Bone marrow (tissue), 2 donors: ENCODE measurements around the gene MMP24.
A peak's percentile ranks its signal among the peaks of the same experiment; 100 is the strongest.

Experiments used
- DNase-seq, 2 donors: peaks; one replicate each; lab custom pipeline; 2025; lab: John Stamatoyannopoulos, UW

Gene MMP24

DNA sequence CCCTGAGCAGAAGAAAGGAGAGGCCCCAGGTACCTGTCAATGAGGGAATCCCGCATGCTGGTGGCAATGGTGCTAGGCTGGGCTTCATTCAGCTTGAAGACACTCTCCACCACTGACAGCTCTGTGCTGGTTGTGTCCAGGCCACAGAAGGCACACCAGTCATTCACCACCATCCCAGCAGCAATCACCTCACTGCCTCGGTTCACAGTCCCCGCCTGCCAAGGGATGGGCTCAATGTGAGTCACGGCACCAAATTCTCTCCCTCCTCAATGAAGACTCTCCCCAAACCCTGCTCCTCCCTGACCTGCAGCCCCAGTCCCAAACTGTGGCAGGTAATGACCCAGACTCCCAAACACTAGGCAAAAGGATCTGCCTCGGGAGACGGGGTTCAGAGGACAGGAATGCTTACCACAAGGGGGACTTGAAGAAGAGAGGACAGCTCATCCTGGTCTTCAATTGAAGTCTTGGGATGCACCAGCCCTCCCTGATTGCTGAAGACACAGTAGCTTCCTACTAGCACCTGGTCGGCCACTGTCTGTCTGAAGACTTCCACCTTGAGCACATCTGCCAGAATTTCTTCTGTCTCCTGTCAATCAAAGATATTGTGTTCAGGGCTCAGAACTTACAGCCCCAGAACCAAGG, 53.2 kb downstream of the MMP24 start:
- no peak for DNase-seq

- no peak for DNase-seq
These were observed 54.0 kb downstream of the MMP24 start for GRCh38 chr20:35280523-35280922.

GRCh38 chr20:35281506-35282101, 55.1 kb downstream of the MMP24 start:
- no peak for DNase-seq

DNA sequence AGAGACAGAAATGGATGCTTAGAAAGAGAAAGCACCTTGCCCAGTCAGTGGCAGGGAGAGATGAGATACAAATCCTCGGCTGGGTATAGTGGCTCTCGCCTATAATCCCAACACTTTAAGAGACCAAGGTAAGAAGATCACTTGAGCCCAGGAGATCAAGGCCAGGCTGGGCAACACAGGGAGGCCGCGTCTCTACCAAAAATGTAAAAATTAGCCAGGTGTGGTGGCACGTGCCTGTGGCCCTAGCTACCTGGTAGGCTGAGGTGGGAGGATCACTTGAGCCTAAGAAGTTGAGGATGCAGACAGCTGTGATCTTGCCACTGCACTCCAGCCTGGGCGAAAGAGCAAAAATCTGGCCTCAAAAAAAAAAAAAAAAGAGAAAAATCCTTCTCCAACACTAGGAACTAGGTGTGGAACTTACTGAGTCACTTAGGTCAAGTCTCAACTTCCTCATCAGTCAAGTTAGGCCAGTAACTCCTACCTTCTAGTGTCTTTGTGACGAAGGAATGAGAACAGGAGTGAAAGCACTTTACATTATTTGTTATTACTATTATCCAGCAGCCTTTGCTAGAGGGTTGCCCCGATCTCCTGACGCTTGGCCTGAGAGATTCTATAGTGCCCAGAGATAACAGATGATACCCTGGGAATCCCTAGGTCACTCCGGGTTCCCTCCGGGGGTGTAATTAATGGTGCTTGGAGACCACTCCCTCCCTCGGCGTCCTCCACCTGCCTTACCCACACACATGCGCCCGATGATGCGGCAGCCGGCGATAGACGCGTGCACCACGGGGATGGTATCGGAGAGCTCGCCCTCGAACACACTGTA, 57.2 kb downstream of the MMP24 start:
- DNase-seq, result peak in 1 of 2 donors; percentile 10

GRCh38 chr20:35284267-35284991, 57.9 kb downstream of the MMP24 start, which contains the start of gene EIF6:
Gene EIF6 (minus strand): TSS chr20:35284772. CDS start chr20:35284487, 285 bp downstream.
- peak; percentile 32 to 45 for DNase-seq

- DNase-seq, result no peak
These were observed 58.7 kb downstream of the MMP24 start for GRCh38 chr20:35284992-35285805.

DNA sequence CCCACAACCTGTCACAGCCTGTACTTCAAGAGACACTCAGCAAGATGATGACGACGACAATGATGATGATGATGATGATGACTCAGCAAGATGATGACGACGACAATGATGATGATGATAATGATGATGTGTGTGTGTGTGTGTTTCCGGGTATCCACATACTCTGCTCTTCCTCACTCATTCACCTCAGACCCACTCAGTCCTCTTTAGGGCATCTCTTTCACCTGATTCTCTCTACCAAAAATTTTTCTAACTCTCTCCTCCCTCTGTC, 59.3 kb downstream of the MMP24 start:
- no peak for DNase-seq

GRCh38 chr20:35286077-35286898, 59.8 kb downstream of the MMP24 start:
- DNase-seq, result no peak

GRCh38 chr20:35286899-35287508, 60.5 kb downstream of the MMP24 start:
- no peak for DNase-seq

DNA sequence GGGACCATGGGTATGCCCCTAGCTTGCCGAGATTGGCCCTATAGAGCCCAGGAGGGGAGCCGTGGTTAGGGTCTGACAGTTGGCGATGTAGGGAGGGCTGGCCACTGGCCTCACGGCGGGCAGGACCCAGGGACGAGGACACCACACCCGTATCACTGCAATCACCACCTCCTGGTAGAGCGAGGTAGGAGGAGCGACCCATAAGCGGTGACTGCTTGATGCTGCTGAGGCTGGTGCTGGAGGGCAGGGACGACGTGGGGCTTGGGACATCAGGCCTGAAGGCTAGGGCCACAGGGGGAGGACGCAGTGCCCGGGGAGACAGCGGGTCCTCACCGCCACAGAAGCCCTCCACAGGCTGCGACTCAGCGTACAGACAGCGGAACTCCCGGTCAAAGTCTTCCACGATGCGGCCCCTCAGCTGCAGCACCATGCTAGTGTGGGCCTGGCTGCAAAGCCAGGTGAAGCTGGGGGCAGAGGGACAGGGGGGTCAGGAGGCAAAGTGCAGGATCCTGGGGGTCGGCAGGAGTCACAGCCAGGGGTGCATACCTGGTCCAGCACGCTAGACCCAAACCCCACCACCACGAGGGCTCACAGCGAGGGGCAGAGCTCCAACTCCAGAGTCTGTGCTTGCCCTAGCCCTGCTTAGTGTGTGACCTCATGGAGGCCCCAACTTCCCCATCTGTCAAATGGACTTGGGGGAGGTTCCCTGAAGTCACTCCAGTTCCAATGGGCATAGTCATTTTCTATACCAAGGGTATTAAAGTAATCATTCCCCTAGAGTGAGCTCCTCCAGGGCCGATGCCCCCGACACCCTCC, 61.2 kb downstream of the MMP24 start:
- DNase-seq, result no peak

- no peak for DNase-seq
These were observed 62.0 kb downstream of the MMP24 start for GRCh38 chr20:35288325-35289060.

DNA sequence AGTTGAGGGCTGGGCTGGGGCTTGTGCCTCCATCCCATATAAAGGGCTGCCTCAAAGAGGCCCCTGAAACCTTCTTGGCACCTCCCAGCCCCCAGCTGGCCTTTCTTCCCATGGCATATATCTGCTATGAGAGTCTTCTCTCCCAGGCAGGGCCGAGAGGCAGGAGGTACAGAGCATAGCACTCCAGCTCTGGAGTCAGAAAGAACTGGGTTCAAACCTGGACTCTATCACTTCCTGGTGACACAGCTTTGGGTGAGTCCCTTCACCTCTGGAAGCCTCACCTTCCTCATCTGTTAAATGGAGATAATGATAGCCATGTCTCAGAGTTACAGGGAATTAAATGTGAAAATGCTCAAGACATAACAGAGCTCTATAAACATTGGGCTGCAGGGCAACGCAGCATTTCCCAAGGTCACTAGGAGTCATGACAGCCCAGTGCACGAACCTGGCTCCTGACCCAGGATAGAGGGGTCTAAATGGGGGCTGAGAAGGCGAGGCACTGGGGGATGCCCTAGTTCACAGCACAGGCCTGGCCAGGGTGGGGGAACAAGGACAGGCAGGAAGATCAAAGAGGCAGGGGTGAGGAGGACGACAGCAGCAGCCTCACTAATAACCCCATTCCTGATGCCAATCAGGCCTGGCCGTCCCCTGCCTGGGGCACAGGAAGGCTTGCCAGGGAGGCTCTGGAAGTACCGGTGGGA, 63.8 kb downstream of the MMP24 start:
- no peak for DNase-seq

GRCh38 chr20:35290887-35291417, 64.5 kb downstream of the MMP24 start:
- no peak for DNase-seq

DNA sequence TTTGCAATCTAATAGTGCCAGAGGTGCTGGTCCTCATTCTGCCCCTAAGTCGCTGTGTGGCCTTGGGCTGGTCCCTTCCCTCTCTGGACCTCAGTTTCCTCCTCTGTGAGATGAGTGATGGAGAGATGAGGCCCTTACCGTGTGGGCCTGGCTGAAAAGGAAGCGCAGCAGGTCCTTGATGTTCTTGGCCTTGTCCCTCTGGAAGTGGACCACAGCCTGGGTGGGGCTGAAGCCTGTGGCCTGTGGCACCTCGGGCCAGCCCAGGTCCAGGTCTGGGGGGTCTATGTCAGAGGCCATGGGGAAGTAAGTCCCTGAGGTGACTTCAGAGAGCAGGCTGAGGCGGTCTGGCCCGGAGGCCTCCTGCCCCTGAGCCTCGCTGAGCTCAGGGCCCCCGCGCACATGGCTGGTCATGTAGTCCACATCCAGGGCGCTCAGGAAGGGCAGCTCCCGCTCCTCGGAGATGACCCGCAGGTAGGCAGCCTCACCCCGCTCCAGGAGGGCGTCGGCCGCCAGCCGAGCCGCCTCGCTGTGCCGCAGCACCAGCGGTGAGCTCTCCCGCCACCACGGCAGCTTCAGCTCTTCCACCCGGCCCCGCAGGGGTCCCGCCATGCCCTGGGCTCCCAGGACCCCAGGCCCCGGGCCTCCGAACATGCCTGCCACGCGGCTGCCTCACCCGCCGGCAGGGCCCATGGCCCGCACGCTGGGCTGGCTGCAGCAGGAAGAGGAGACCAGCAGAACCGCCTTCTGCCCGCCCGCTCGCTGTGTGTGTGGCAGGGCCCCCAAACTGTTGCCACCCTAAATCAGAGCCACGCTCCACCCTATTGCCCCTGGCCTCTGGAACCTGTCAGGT, 65.4 kb downstream of the MMP24 start, which contains the start of gene FAM83C:
FAM83C (minus strand) TSS at position 772 of the 850 bp plus-strand sequence; CDS start at position 651, 121 bp downstream.
- no peak for DNase-seq

DNA sequence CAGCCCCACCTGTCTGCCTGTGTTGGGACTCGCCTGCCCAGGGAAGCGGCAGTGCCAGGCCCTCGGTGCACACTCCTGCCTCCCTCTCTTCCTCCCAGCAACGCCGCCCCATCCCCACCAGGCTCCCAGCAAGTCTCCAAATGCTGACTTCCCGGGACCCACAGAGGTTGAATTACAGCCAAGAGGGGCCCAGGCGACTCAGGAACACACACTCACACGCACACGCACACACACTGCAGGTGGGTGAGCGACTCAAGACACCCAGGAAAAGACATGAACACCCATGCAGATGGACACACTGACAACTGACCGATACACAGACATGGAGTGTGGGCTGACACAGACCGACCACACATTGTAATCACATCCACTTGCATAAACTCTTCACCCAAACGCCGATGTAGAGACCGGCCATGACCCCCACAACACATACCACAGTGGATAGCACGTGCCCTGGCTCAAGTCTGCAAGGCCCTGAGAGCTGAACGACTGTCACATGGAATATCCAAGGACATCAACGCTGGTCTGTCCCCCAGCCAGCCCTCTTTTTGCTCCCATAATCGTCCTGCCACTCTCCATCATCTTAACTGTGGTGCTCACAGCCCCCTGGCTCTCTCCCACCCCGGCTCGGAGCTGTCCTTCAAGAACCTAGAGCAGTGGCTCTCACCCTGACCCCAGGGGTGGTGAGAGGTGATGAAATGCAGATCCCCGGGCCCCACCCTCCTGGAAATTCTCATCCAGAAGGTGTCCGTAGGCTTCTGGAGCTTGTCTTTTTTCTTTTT, 66.2 kb downstream of the MMP24 start:
- DNase-seq, result no peak
